Heart right ventricle (tissue), 16 donors: ENCODE measurements around the gene NCKAP5. TPM values are rescaled to one million over a fixed set of nuclear protein-coding genes. Genes with fewer than 3 reads are reported as not detected.

Experiments used
- ATAC-seq, 8 donors: fragments of 200-7000 bp; cut with Tn5 transposase; one replicate each; pipeline ENCODE4 v1.9.1; 2020; ENCODE audit warnings: mild to moderate bottlenecking in 8 of 8, moderate library complexity in 8 of 8, moderate number of reproducible peaks in 1 of 8
- DNase-seq, 2 donors: peaks; one replicate each; pipeline ENCODE4 v3.0.0-alpha.2; 2020
- H3K27ac ChIP-seq, 10 donors: fragments of 200-600 bp; sonication (generic) in 2 of 10; one replicate each; pipeline versions ENCODE4 v1.5.0 to v1.8.0; 2020 to 2022; ENCODE audit warnings: mild to moderate bottlenecking in 3 of 10
- H3K27me3 ChIP-seq, 7 donors: fragments of 200-600 bp; one replicate each; pipeline ENCODE4 v1.8.0; 2021 to 2022; ENCODE audit warnings: mild to moderate bottlenecking in 2 of 7
- H3K36me3 ChIP-seq, 9 donors: fragments of 200-600 bp; sonication (generic) in 1 of 9; one replicate each; pipeline versions ENCODE4 v1.5.0 to v1.8.0; 2020 to 2022; ENCODE audit warnings: mild to moderate bottlenecking in 2 of 9
- H3K4me1 ChIP-seq, 9 donors: fragments of 200-600 bp; sonication (generic) in 1 of 9; one replicate each; pipeline versions ENCODE4 v1.5.0 to v1.8.0; 2020 to 2022; ENCODE audit warnings: mild to moderate bottlenecking in 4 of 9
- H3K4me3 ChIP-seq, 10 donors: fragments of 200-600 bp; sonication (generic) in 2 of 10; one replicate each; pipeline versions ENCODE4 v1.5.0 to v1.8.0; 2020 to 2022; ENCODE audit warnings: mild to moderate bottlenecking in 7 of 10, moderate library complexity in 2 of 10
- H3K9me3 ChIP-seq, 11 donors: fragments of 200-600 bp in 10 of 11; sonication (generic) in 2 of 11; one replicate each; pipeline versions ENCODE4 v1.5.0 to v1.8.0; 2013 to 2022; ENCODE audit warnings: mild to moderate bottlenecking in 2 of 11, control low read depth in 1 of 11, moderate library complexity in 1 of 11
- CTCF ChIP-seq, 9 donors: fragments of 200-600 bp; sonication (generic) in 2 of 9; IDR thresholded peaks; one replicate each; pipeline versions ENCODE4 v1.5.0 to v1.8.0; 2021 to 2022; ENCODE audit warnings: antibody characterized with exemption in 9 of 9, mild to moderate bottlenecking in 5 of 9, moderate library complexity in 1 of 9
- WGBS, 2 donors: extraction: QIAGEN DNeasy Blood & Tissue Kit; methylation state at CpG; one replicate each; pipeline ENCODE4 v1.1.7; 2013; ENCODE audit warnings: inconsistent platforms in 1 of 2; 5-methylcytosine and 5-hydroxymethylcytosine counted together
- intact Hi-C, 10 donors: fragments of 100-400 bp; cut with DNase I; formaldehyde crosslinking; loops; one replicate each; pipeline versions ENCODE4 v1.11.1 to v1.14.2; 2022
- polyA plus RNA-seq, 2 donors: library from polyadenylated mRNA; stranded (reverse); fragments of 200-250 nt; gene quantifications; one replicate each; pipeline ENCODE4 v1.2.3, GENCODE V29; 2013
- total RNA-seq, 10 donors: library from RNA; stranded (reverse); fragmentation: NEBNext Ultra II Directional in 3 of 10; extraction: Animal tissue kit (Norgen Biotek cat#: 25700) in 3 of 10; gene quantifications; one replicate each; pipeline versions ENCODE4 v1.2.1 to v1.2.4, GENCODE V29; 2021 to 2023
- donor health status: Arrhythmogenic right ventricular cardiomyopathy.
- donor health status: ischemic (EF 13 %, LVEDD 7.1; RV severe dilation, severe dysfunction).
- donor health status: healthy with polysubstance abuse.
- donor health status: DM: no; HTN: yes; CAD: no.
- donor health status: DM: no; HTN: no; CAD: no.
- donor health status: ischemic (EF 25% LVEDD 6.9; RV normal size, moderate dysfunction).
- donor health status: ischemic (EF 25% LVEDD 5.7; RV mildly dilated, moderate dysfunction).
- donor health status: healthy.
- donor health status: DM: yes; HTN: yes; CAD: no.
- donor health status: Ischemic cardiomyopathy.
- donor health status: ischemic (EF 35%, LVEDD 5.7; RV mildly dilated, moderate dysfunction).
- donor health status: nonischemic (EF 11% LVEDD 7.7; RV severe dilation, severe dysfunction).
- donor health status: DM: yes; HTN: yes; CAD: no.
- donor health status: PGD.
- donor health status: ischemic (EF 29% LVEDD 5.4; RV normal size, mild dysfunction).
- donor health status: nonischemic (EF 23%, LVEDD 6.1; RV moderate dilation, normal function).

Gene NCKAP5
- total and polyA plus RNA-seq, 12 donors, result 0.57 to 11.7 (median 6.2) TPM

GRCh38 chr2:133411857-133412256, 156.4 kb downstream of the NCKAP5 start:
- no peak overlapping the region for H3K27ac ChIP-seq
- no peak for TF ChIP-seq CTCF (IDR thresholded peaks at IDR 0.05)
- H3K27me3 ChIP-seq, result no peaks in the 10 kb centered on the region
- intact Hi-C loops, result loop anchor here in 1 of 10 donors (10.0 kb wide), 1 partner anchor 127 kb away; no protein-coding TSS in a partner anchor
- ATAC-seq, result no peak
- 82 to 88% methylated on average over 6 of the region's 6 CpGs for WGBS, 2 donors
- no peaks in the 10 kb centered on the region for H3K9me3 ChIP-seq
- no peaks in the 10 kb centered on the region for H3K36me3 ChIP-seq
- peaks cover 0 to 28% (median 16%) of the 10 kb centered on the region in 9 donors for H3K4me1 ChIP-seq
- no peak overlapping the region for H3K4me3 ChIP-seq
- DNase-seq, result no peak

- DNase-seq (no peak), ATAC-seq (no peak)
- H3K4me1 ChIP-seq, result peaks cover 0 to 21% (median 8%) of the 10 kb centered on the region in 9 donors
- intact Hi-C loops, result loop anchor here in 1 of 10 donors (10.0 kb wide), 1 partner anchor 126 kb away; no protein-coding TSS in a partner anchor
- 89 to 91% methylated on average over 5 of the region's 5 CpGs for WGBS, 2 donors
- no peak for TF ChIP-seq CTCF (IDR thresholded peaks at IDR 0.05)
- H3K27me3 ChIP-seq, result no peaks in the 10 kb centered on the region
- no peak overlapping the region for H3K27ac ChIP-seq
- no peaks in the 10 kb centered on the region for H3K36me3 ChIP-seq
- H3K9me3 ChIP-seq, result no peaks in the 10 kb centered on the region
- no peak overlapping the region for H3K4me3 ChIP-seq
These were observed 157.2 kb downstream of the NCKAP5 start for GRCh38 chr2:133411101-133411500.

- DNase-seq (no peak), ATAC-seq (no peak)
- no peaks in the 10 kb centered on the region for H3K36me3 ChIP-seq
- H3K9me3 ChIP-seq, result no peaks in the 10 kb centered on the region
- WGBS, 2 donors, result 82 to 89% methylated on average over 5 of the region's 5 CpGs
- peaks cover 0 to 7% (median 0%) of the 10 kb centered on the region in 9 donors for H3K4me1 ChIP-seq
- TF ChIP-seq CTCF (IDR thresholded peaks at IDR 0.05), result no peak
- H3K27ac ChIP-seq, result no peak overlapping the region
- no peak overlapping the region for H3K4me3 ChIP-seq
- intact Hi-C loops, result loop anchor here in 2 of 10 donors (10.0 kb wide), 2 partner anchors 125 to 145 kb away; no protein-coding TSS in a partner anchor
- H3K27me3 ChIP-seq, result no peaks in the 10 kb centered on the region
These were observed 158.5 kb downstream of the NCKAP5 start for GRCh38 chr2:133409581-133410285.

GRCh38 chr2:133408671-133409070, 159.6 kb downstream of the NCKAP5 start:
- no peaks in the 10 kb centered on the region for H3K27me3 ChIP-seq
- 74 to 82% methylated on average over 1 of the region's 1 CpG for WGBS, 2 donors
- DNase-seq (no peak), ATAC-seq (no peak)
- no peak for TF ChIP-seq CTCF (IDR thresholded peaks at IDR 0.05)
- peaks cover 0 to 4% (median 0%) of the 10 kb centered on the region in 9 donors for H3K4me1 ChIP-seq
- H3K36me3 ChIP-seq, result no peaks in the 10 kb centered on the region
- intact Hi-C loops, result loop anchor here in 1 of 10 donors (10.0 kb wide), 1 partner anchor 146 kb away; no protein-coding TSS in a partner anchor
- H3K27ac ChIP-seq, result no peak overlapping the region
- H3K4me3 ChIP-seq, result no peak overlapping the region
- H3K9me3 ChIP-seq, result no peaks in the 10 kb centered on the region
